H1 (cell line): ENCODE results near the gene PEAK3. TPM values are rescaled to one million over a fixed set of nuclear protein-coding genes. Genes with fewer than 3 reads are reported as not detected.

Experiments
- ASH2L ChIP-seq: fragments of 200-600, 300-600 bp; sonication (generic); IDR thresholded peaks from one replicate; pipeline ENCODE4 v1.7.1; 2017; ENCODE audit warnings: low read length
- BACH1 ChIP-seq: IDR thresholded peaks from 2 replicates; pipeline ENCODE4 v1.6.1; 2012; ENCODE audit warnings: low read length, improper control_type of control experiment
- CHD2 ChIP-seq: IDR thresholded peaks from 2 replicates; pipeline ENCODE4 v1.6.1; 2012; ENCODE audit warnings: low read length, improper control_type of control experiment
- FOSL1 ChIP-seq: IDR thresholded peaks from 2 replicates; pipeline ENCODE4 v1.6.1; 2011; ENCODE audit warnings: mild to moderate bottlenecking, low read depth, low read length, moderate library complexity; ENCODE audit not compliant: insufficient read depth
- KDM5A ChIP-seq: fragments of 200-600 bp; IDR thresholded peaks from 2 replicates; pipeline ENCODE4 v1.7.1; 2012; ENCODE audit warnings: mild to moderate bottlenecking, low read length, inconsistent platforms, mixed read lengths
- RBBP5 ChIP-seq: IDR thresholded peaks from 2 replicates; pipeline ENCODE4 v1.7.1; 2012; ENCODE audit warnings: low read depth, mild to moderate bottlenecking, inconsistent platforms, low read length, moderate library complexity, borderline replicate concordance
- RFX5 ChIP-seq: IDR thresholded peaks from 2 replicates; pipeline ENCODE4 v1.6.1; 2011; ENCODE audit warnings: low read depth, low read length, improper control_type of control experiment, borderline replicate concordance
- SIRT6 ChIP-seq: IDR thresholded peaks from one replicate; pipeline ENCODE4 v1.7.1; 2012; ENCODE audit warnings: low read length, inconsistent platforms
- SIX5 ChIP-seq: IDR thresholded peaks from 2 replicates; pipeline ENCODE4 v1.6.1; 2011; ENCODE audit warnings: mild to moderate bottlenecking, low read depth, low read length
- SP4 ChIP-seq: IDR thresholded peaks from 2 replicates; pipeline ENCODE4 v1.6.1; 2012; ENCODE audit warnings: low read length, inconsistent platforms
- TEAD4 ChIP-seq: IDR thresholded peaks from 2 replicates; pipeline ENCODE4 v1.6.1; 2012; ENCODE audit warnings: low read depth, low read length, inconsistent platforms, mixed read lengths
- polyA plus RNA-seq, 7 experiments: library from polyadenylated mRNA; depleted of rRNA in 3 of 7; stranded (reverse) in 5 of 7; unstranded in 2 of 7; fragments of >200 nt in 5 of 7; fragments of 200-250 nt in 2 of 7; gene quantifications; 1 replicate in 5 of 7; 2 replicates in 1 of 7; 4 replicates in 1 of 7; pipeline versions ENCODE4 v1.2.1 to v1.2.3, GENCODE V29; 2011 to 2013; ENCODE audit warnings: missing spikeins in 2 of 7, mixed read lengths in 2 of 7
- total RNA-seq: library from RNA; stranded (reverse); fragmentation: NEBNext Ultra II Directional; extraction: Animal tissue kit (Norgen Biotek cat#: 25700); gene quantifications from 2 replicates; pipeline ENCODE4 v1.2.1, GENCODE V29; 2021
- TF ChIP-seq, protein P1 (sequence below): fragments of 300-600 bp; sonication (generic); IDR thresholded peaks from 2 replicates; pipeline ENCODE4 v1.7.1; 2012; ENCODE audit warnings: low read length, moderate library complexity, mild to moderate bottlenecking, inconsistent platforms; ENCODE audit not compliant: insufficient replicate concordance

Gene PEAK3
- total and polyA plus RNA-seq, 2 of the 8 experiments (the other 6 are each of a cell fraction or from before 2014, with no cell fraction given): not detected

DNA sequence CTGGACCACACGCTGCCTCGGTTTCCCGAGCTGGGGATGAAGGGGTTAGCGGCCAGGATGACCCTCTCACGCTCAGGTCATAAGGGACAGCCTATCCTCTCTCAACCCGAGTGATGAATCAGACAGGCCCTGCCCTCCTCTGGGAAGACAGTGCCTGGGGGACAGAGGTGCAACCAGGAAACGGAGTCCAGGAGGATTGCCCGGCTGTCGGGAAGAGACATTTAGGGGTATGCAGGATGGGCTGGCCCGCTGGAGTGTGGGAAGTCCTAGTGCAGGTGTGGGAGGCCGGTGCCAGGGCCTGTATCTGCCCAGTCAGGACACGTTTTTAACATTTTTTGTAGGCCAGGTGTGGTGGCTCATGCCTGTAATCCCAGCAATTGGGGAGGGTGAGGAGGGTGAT lies 38.1 kb upstream of the PEAK3 start (continued):
- TF ChIP-seq, protein P1, sequence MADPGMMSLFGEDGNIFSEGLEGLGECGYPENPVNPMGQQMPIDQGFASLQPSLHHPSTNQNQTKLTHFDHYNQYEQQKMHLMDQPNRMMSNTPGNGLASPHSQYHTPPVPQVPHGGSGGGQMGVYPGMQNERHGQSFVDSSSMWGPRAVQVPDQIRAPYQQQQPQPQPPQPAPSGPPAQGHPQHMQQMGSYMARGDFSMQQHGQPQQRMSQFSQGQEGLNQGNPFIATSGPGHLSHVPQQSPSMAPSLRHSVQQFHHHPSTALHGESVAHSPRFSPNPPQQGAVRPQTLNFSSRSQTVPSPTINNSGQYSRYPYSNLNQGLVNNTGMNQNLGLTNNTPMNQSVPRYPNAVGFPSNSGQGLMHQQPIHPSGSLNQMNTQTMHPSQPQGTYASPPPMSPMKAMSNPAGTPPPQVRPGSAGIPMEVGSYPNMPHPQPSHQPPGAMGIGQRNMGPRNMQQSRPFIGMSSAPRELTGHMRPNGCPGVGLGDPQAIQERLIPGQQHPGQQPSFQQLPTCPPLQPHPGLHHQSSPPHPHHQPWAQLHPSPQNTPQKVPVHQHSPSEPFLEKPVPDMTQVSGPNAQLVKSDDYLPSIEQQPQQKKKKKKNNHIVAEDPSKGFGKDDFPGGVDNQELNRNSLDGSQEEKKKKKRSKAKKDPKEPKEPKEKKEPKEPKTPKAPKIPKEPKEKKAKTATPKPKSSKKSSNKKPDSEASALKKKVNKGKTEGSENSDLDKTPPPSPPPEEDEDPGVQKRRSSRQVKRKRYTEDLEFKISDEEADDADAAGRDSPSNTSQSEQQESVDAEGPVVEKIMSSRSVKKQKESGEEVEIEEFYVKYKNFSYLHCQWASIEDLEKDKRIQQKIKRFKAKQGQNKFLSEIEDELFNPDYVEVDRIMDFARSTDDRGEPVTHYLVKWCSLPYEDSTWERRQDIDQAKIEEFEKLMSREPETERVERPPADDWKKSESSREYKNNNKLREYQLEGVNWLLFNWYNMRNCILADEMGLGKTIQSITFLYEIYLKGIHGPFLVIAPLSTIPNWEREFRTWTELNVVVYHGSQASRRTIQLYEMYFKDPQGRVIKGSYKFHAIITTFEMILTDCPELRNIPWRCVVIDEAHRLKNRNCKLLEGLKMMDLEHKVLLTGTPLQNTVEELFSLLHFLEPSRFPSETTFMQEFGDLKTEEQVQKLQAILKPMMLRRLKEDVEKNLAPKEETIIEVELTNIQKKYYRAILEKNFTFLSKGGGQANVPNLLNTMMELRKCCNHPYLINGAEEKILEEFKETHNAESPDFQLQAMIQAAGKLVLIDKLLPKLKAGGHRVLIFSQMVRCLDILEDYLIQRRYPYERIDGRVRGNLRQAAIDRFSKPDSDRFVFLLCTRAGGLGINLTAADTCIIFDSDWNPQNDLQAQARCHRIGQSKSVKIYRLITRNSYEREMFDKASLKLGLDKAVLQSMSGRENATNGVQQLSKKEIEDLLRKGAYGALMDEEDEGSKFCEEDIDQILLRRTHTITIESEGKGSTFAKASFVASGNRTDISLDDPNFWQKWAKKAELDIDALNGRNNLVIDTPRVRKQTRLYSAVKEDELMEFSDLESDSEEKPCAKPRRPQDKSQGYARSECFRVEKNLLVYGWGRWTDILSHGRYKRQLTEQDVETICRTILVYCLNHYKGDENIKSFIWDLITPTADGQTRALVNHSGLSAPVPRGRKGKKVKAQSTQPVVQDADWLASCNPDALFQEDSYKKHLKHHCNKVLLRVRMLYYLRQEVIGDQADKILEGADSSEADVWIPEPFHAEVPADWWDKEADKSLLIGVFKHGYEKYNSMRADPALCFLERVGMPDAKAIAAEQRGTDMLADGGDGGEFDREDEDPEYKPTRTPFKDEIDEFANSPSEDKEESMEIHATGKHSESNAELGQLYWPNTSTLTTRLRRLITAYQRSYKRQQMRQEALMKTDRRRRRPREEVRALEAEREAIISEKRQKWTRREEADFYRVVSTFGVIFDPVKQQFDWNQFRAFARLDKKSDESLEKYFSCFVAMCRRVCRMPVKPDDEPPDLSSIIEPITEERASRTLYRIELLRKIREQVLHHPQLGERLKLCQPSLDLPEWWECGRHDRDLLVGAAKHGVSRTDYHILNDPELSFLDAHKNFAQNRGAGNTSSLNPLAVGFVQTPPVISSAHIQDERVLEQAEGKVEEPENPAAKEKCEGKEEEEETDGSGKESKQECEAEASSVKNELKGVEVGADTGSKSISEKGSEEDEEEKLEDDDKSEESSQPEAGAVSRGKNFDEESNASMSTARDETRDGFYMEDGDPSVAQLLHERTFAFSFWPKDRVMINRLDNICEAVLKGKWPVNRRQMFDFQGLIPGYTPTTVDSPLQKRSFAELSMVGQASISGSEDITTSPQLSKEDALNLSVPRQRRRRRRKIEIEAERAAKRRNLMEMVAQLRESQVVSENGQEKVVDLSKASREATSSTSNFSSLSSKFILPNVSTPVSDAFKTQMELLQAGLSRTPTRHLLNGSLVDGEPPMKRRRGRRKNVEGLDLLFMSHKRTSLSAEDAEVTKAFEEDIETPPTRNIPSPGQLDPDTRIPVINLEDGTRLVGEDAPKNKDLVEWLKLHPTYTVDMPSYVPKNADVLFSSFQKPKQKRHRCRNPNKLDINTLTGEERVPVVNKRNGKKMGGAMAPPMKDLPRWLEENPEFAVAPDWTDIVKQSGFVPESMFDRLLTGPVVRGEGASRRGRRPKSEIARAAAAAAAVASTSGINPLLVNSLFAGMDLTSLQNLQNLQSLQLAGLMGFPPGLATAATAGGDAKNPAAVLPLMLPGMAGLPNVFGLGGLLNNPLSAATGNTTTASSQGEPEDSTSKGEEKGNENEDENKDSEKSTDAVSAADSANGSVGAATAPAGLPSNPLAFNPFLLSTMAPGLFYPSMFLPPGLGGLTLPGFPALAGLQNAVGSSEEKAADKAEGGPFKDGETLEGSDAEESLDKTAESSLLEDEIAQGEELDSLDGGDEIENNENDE: no peak
- TF ChIP-seq BACH1: no peak
- no peak for TF ChIP-seq FOSL1
- TF ChIP-seq TEAD4: no peak
- TF ChIP-seq RBBP5: no peak
- TF ChIP-seq SP4: no peak
- no peak for TF ChIP-seq CHD2
- TF ChIP-seq SIRT6: no peak
- TF ChIP-seq RFX5: no peak
- no peak for TF ChIP-seq SIX5
- no peak for TF ChIP-seq KDM5A
- no peak for TF ChIP-seq ASH2L
